Heart right ventricle (tissue), 16 donors: Measurements from ENCODE around the gene SEL1L. TPM values are rescaled to one million over a fixed set of nuclear protein-coding genes. Genes with fewer than 3 reads are reported as not detected.

Experiments
- ATAC-seq, 8 donors: fragments of 200-7000 bp; cut with Tn5 transposase; one replicate each; pipeline ENCODE4 v1.9.1; 2020; ENCODE audit warnings: mild to moderate bottlenecking in 8 of 8, moderate library complexity in 8 of 8, moderate number of reproducible peaks in 1 of 8
- DNase-seq, 2 donors: peaks; one replicate each; pipeline ENCODE4 v3.0.0-alpha.2; 2020
- H3K27ac ChIP-seq, 10 donors: fragments of 200-600 bp; sonication (generic) in 2 of 10; one replicate each; pipeline versions ENCODE4 v1.5.0 to v1.8.0; 2020 to 2022; ENCODE audit warnings: mild to moderate bottlenecking in 3 of 10
- H3K27me3 ChIP-seq, 7 donors: fragments of 200-600 bp; one replicate each; pipeline ENCODE4 v1.8.0; 2021 to 2022; ENCODE audit warnings: mild to moderate bottlenecking in 2 of 7
- H3K36me3 ChIP-seq, 9 donors: fragments of 200-600 bp; sonication (generic) in 1 of 9; one replicate each; pipeline versions ENCODE4 v1.5.0 to v1.8.0; 2020 to 2022; ENCODE audit warnings: mild to moderate bottlenecking in 2 of 9
- H3K4me1 ChIP-seq, 9 donors: fragments of 200-600 bp; sonication (generic) in 1 of 9; one replicate each; pipeline versions ENCODE4 v1.5.0 to v1.8.0; 2020 to 2022; ENCODE audit warnings: mild to moderate bottlenecking in 4 of 9
- H3K4me3 ChIP-seq, 10 donors: fragments of 200-600 bp; sonication (generic) in 2 of 10; one replicate each; pipeline versions ENCODE4 v1.5.0 to v1.8.0; 2020 to 2022; ENCODE audit warnings: mild to moderate bottlenecking in 7 of 10, moderate library complexity in 2 of 10
- H3K9me3 ChIP-seq, 11 donors: fragments of 200-600 bp in 10 of 11; sonication (generic) in 2 of 11; one replicate each; pipeline versions ENCODE4 v1.5.0 to v1.8.0; 2013 to 2022; ENCODE audit warnings: mild to moderate bottlenecking in 2 of 11, control low read depth in 1 of 11, moderate library complexity in 1 of 11
- CTCF ChIP-seq, 9 donors: fragments of 200-600 bp; sonication (generic) in 2 of 9; IDR thresholded peaks; one replicate each; pipeline versions ENCODE4 v1.5.0 to v1.8.0; 2021 to 2022; ENCODE audit warnings: antibody characterized with exemption in 9 of 9, mild to moderate bottlenecking in 5 of 9, moderate library complexity in 1 of 9
- WGBS, 2 donors: extraction: QIAGEN DNeasy Blood & Tissue Kit; methylation state at CpG; one replicate each; pipeline ENCODE4 v1.1.7; 2013; ENCODE audit warnings: inconsistent platforms in 1 of 2; 5-methylcytosine and 5-hydroxymethylcytosine counted together
- intact Hi-C, 10 donors: fragments of 100-400 bp; cut with DNase I; formaldehyde crosslinking; loops; one replicate each; pipeline versions ENCODE4 v1.11.1 to v1.14.2; 2022
- polyA plus RNA-seq, 2 donors: library from polyadenylated mRNA; stranded (reverse); fragments of 200-250 nt; gene quantifications; one replicate each; pipeline ENCODE4 v1.2.3, GENCODE V29; 2013
- total RNA-seq, 10 donors: library from RNA; stranded (reverse); fragmentation: NEBNext Ultra II Directional in 3 of 10; extraction: Animal tissue kit (Norgen Biotek cat#: 25700) in 3 of 10; gene quantifications; one replicate each; pipeline versions ENCODE4 v1.2.1 to v1.2.4, GENCODE V29; 2021 to 2023
- donor health status: Arrhythmogenic right ventricular cardiomyopathy.
- donor health status: ischemic (EF 13 %, LVEDD 7.1; RV severe dilation, severe dysfunction).
- donor health status: healthy with polysubstance abuse.
- donor health status: DM: no; HTN: yes; CAD: no.
- donor health status: DM: no; HTN: no; CAD: no.
- donor health status: ischemic (EF 25% LVEDD 6.9; RV normal size, moderate dysfunction).
- donor health status: ischemic (EF 25% LVEDD 5.7; RV mildly dilated, moderate dysfunction).
- donor health status: healthy.
- donor health status: DM: yes; HTN: yes; CAD: no.
- donor health status: Ischemic cardiomyopathy.
- donor health status: ischemic (EF 35%, LVEDD 5.7; RV mildly dilated, moderate dysfunction).
- donor health status: nonischemic (EF 11% LVEDD 7.7; RV severe dilation, severe dysfunction).
- donor health status: DM: yes; HTN: yes; CAD: no.
- donor health status: PGD.
- donor health status: ischemic (EF 29% LVEDD 5.4; RV normal size, mild dysfunction).
- donor health status: nonischemic (EF 23%, LVEDD 6.1; RV moderate dilation, normal function).

SEL1L gene
- total and polyA plus RNA-seq, 12 donors: 10.6 to 87.7 (median 57.1) TPM

GRCh38 chr14:81559385-81559784, 25.7 kb upstream of the SEL1L start:
- DNase-seq: no peak
- H3K9me3 ChIP-seq: peaks cover 0 to 10% (median 0%) of the 10 kb centered on the region in 11 donors
- H3K36me3 ChIP-seq: no peaks in the 10 kb centered on the region
- no peak for TF ChIP-seq CTCF (IDR thresholded peaks at IDR 0.05)
- H3K4me1 ChIP-seq: no peaks in the 10 kb centered on the region
- WGBS, 2 donors: 46 to 56% methylated on average over 3 of the region's 3 CpGs
- intact Hi-C loops: no loop called here
- no peak overlapping the region for H3K4me3 ChIP-seq
- H3K27ac ChIP-seq: no peak overlapping the region
- no peak for ATAC-seq
- peaks cover 0 to 17% (median 0%) of the 10 kb centered on the region in 7 donors for H3K27me3 ChIP-seq

- H3K4me3 ChIP-seq: no peak overlapping the region
- intact Hi-C loops: no loop called here
- H3K9me3 ChIP-seq: peaks cover 0 to 10% (median 0%) of the 10 kb centered on the region in 11 donors
- no peaks in the 10 kb centered on the region for H3K36me3 ChIP-seq
- H3K4me1 ChIP-seq: no peaks in the 10 kb centered on the region
- TF ChIP-seq CTCF (IDR thresholded peaks at IDR 0.05): no peak
- 78 to 82% methylated on average over 1 of the region's 1 CpG for WGBS, 2 donors
- H3K27me3 ChIP-seq: peaks cover 0 to 7% (median 0%) of the 10 kb centered on the region in 7 donors
- ATAC-seq (no peak), DNase-seq (no peak)
- no peak overlapping the region for H3K27ac ChIP-seq
Observed at GRCh38 chr14:81557146-81557545, 23.5 kb upstream of the SEL1L start.

- Histone ChIP-seq H3K27me3 (no peaks in the 10 kb centered on the region), H3K4me1 (no peaks in the 10 kb centered on the region), H3K9me3 (peaks cover 0 to 10% (median 0%) of the 10 kb centered on the region in 11 donors), H3K27ac (no peak overlapping the region), H3K36me3 (no peaks in the 10 kb centered on the region), H3K4me3 (no peak overlapping the region)
- TF ChIP-seq CTCF (IDR thresholded peaks at IDR 0.05): no peak
- DNase-seq (no peak), ATAC-seq (no peak)
- WGBS, 2 donors: 72 to 84% methylated on average over 2 of the region's 2 CpGs
- intact Hi-C loops: no loop called here
Observed at GRCh38 chr14:81555684-81556083, 22.0 kb upstream of the SEL1L start.

- intact Hi-C loops: no loop called here
- WGBS, 2 donors: 81% methylated on average over 4 of the region's 4 CpGs
Observed at GRCh38 chr14:81555051-81555450, 21.4 kb upstream of the SEL1L start.

More at GRCh38 chr14:81555051-81555450, 21.4 kb upstream of the SEL1L start:
- H3K36me3 ChIP-seq: no peaks in the 10 kb centered on the region
- no peaks in the 10 kb centered on the region for H3K4me1 ChIP-seq
- no peak overlapping the region for H3K27ac ChIP-seq
- H3K4me3 ChIP-seq: no peak overlapping the region
- DNase-seq (no peak), ATAC-seq (no peak)
- H3K27me3 ChIP-seq: no peaks in the 10 kb centered on the region
- peaks cover 0 to 10% (median 0%) of the 10 kb centered on the region in 11 donors for H3K9me3 ChIP-seq
- TF ChIP-seq CTCF (IDR thresholded peaks at IDR 0.05): no peak
